H9 (cell line): Measurements from ENCODE around the gene TBC1D7. TPM values are rescaled to one million over a fixed set of nuclear protein-coding genes. Genes with fewer than 3 reads are reported as not detected.

Source experiments
- DNase-seq: peaks from one replicate; pipeline ENCODE4 v3.0.0-alpha.2; 2017
- H2AFZ ChIP-seq: one replicate; pipeline ENCODE4 v1.6.1; 2013; ENCODE audit warnings: mild to moderate bottlenecking, low read length, control low read depth, moderate library complexity
- H2AK5ac ChIP-seq: 2 replicates; pipeline ENCODE4 v1.6.1; 2013; ENCODE audit warnings: low read length, control low read depth, mixed read lengths; ENCODE audit not compliant: insufficient read length
- H2BK120ac ChIP-seq: one replicate; pipeline ENCODE4 v1.6.1; 2013; ENCODE audit warnings: low read depth, mild to moderate bottlenecking, low read length, control low read depth, inconsistent platforms; ENCODE audit not compliant: poor library complexity, severe bottlenecking
- H2BK12ac ChIP-seq: 2 replicates; pipeline ENCODE4 v1.6.1; 2013; ENCODE audit warnings: low read length, control low read depth, mixed read lengths, low read depth; ENCODE audit not compliant: insufficient read length
- H2BK15ac ChIP-seq: 2 replicates; pipeline ENCODE4 v1.6.1; 2013; ENCODE audit warnings: low read depth, low read length, control low read depth
- H2BK20ac ChIP-seq: one replicate; pipeline ENCODE4 v1.6.1; 2013; ENCODE audit warnings: low read depth, mild to moderate bottlenecking, low read length, control low read depth, inconsistent platforms; ENCODE audit not compliant: poor library complexity, severe bottlenecking
- H2BK5ac ChIP-seq: 2 replicates; pipeline ENCODE4 v1.6.1; 2013; ENCODE audit warnings: low read length, control low read depth, mixed read lengths; ENCODE audit not compliant: insufficient read length
- H3K14ac ChIP-seq: 2 replicates; pipeline ENCODE4 v1.6.1; 2013; ENCODE audit warnings: low read length, control low read depth; ENCODE audit not compliant: insufficient read depth
- H3K18ac ChIP-seq: 2 replicates; pipeline ENCODE4 v1.6.1; 2013; ENCODE audit warnings: low read depth, mild to moderate bottlenecking, mixed read lengths, low read length, control low read depth; ENCODE audit not compliant: insufficient read length
- H3K23ac ChIP-seq: 2 replicates; pipeline ENCODE4 v1.6.1; 2013; ENCODE audit warnings: low read length, control low read depth, mixed read lengths, low read depth; ENCODE audit not compliant: insufficient read length
- H3K23me2 ChIP-seq: 2 replicates; pipeline ENCODE4 v1.6.1; 2013; ENCODE audit warnings: low read depth, mild to moderate bottlenecking, mixed read lengths, low read length, control low read depth; ENCODE audit not compliant: insufficient read length, poor library complexity, severe bottlenecking
- H3K27ac ChIP-seq: 2 replicates; pipeline ENCODE4 v1.5.1; 2013; ENCODE audit warnings: low read length, control low read depth, mixed read lengths, low read depth; ENCODE audit not compliant: insufficient read length
- H3K27me3 ChIP-seq: 2 replicates; pipeline ENCODE4 v1.6.1; 2013; ENCODE audit warnings: low read length, control low read depth, inconsistent platforms; ENCODE audit not compliant: insufficient read depth
- H3K4ac ChIP-seq: 2 replicates; pipeline ENCODE4 v1.6.1; 2013; ENCODE audit warnings: low read depth, mild to moderate bottlenecking, control low read depth, inconsistent platforms, low read length, moderate library complexity
- H3K4me1 ChIP-seq: 2 replicates; pipeline ENCODE4 v1.6.1; 2013; ENCODE audit warnings: low read length, control low read depth, inconsistent platforms; ENCODE audit not compliant: insufficient read depth
- H3K4me2 ChIP-seq: 2 replicates; pipeline ENCODE4 v1.6.1; 2013; ENCODE audit warnings: low read length, control low read depth, mixed read lengths; ENCODE audit not compliant: insufficient read length, insufficient read depth
- H3K56ac ChIP-seq: 2 replicates; pipeline ENCODE4 v1.6.1; 2013; ENCODE audit warnings: low read depth, mild to moderate bottlenecking, mixed read lengths, low read length, control low read depth; ENCODE audit not compliant: insufficient read length
- H3K79me1 ChIP-seq: 2 replicates; pipeline ENCODE4 v1.6.1; 2013; ENCODE audit warnings: low read depth, mild to moderate bottlenecking, moderate library complexity, low read length, control low read depth, inconsistent platforms; ENCODE audit not compliant: insufficient read depth, poor library complexity, severe bottlenecking
- H3K79me2 ChIP-seq: 2 replicates; pipeline ENCODE4 v1.6.1; 2013; ENCODE audit warnings: low read length, control low read depth, inconsistent platforms; ENCODE audit not compliant: insufficient read depth
- H3K9ac ChIP-seq: 2 replicates; pipeline ENCODE4 v1.6.1; 2013; ENCODE audit warnings: low read length, control low read depth, mixed read lengths; ENCODE audit not compliant: insufficient read length; ENCODE audit errors: extremely low read depth
- H3K9me3 ChIP-seq: one replicate; pipeline ENCODE4 v1.6.1; 2013; ENCODE audit warnings: low read depth, low read length, inconsistent platforms; ENCODE audit not compliant: control insufficient read depth
- H3T11ph ChIP-seq: one replicate; pipeline ENCODE4 v1.6.1; 2013; ENCODE audit warnings: mild to moderate bottlenecking, low read length, control low read depth, inconsistent platforms
- H4K20me1 ChIP-seq: one replicate; pipeline ENCODE4 v1.6.1; 2013; ENCODE audit not compliant: control insufficient read depth, insufficient read length, insufficient read depth
- H4K5ac ChIP-seq: 2 replicates; pipeline ENCODE4 v1.6.1; 2013; ENCODE audit warnings: low read depth, mild to moderate bottlenecking, mixed read lengths, low read length, control low read depth; ENCODE audit not compliant: insufficient read length
- H4K8ac ChIP-seq: replicated peaks from 2 replicates; pipeline ENCODE4 v1.6.1; 2013; ENCODE audit warnings: low read length, control low read depth, mixed read lengths, low read depth; ENCODE audit not compliant: insufficient read length
- H4K91ac ChIP-seq: 2 replicates; pipeline ENCODE4 v1.6.1; 2013; ENCODE audit warnings: low read depth, mild to moderate bottlenecking, moderate library complexity, mixed read lengths, low read length, control low read depth; ENCODE audit not compliant: insufficient read length
- H3K27ac Mint-ChIP-seq, 3 experiments: 2 replicates in 2 of 3; 3 replicates in 1 of 3; pipeline ENCODE4 v1.8.0; 2020 to 2021; ENCODE audit warnings: mixed read lengths in 3 of 3, mild to moderate bottlenecking in 1 of 3, moderate library complexity in 1 of 3
- H3K27me3 Mint-ChIP-seq: 2 replicates; pipeline ENCODE4 v1.8.0; 2021; ENCODE audit warnings: low read depth, mild to moderate bottlenecking, moderate library complexity, mixed read lengths
- H3K36me3 Mint-ChIP-seq, 3 experiments: 2 replicates in 2 of 3; 3 replicates in 1 of 3; pipeline ENCODE4 v1.8.0; 2020 to 2021; ENCODE audit warnings: low read depth in 3 of 3, mixed read lengths in 3 of 3; ENCODE audit not compliant: insufficient read depth in 1 of 3
- H3K4me1 Mint-ChIP-seq, 2 experiments: 2 replicates each; pipeline ENCODE4 v1.8.0; 2020; ENCODE audit warnings: mixed read lengths in 2 of 2
- H3K4me3 Mint-ChIP-seq, 2 experiments: 2 replicates in 1 of 2; 3 replicates in 1 of 2; pipeline ENCODE4 v1.8.0; 2020 to 2021; ENCODE audit warnings: mild to moderate bottlenecking in 2 of 2, mixed read lengths in 2 of 2, moderate library complexity in 1 of 2
- H3K9me3 Mint-ChIP-seq, 2 experiments: 2 replicates in 1 of 2; 3 replicates in 1 of 2; pipeline ENCODE4 v1.8.0; 2020; ENCODE audit warnings: mild to moderate bottlenecking in 2 of 2, mixed read lengths in 2 of 2, moderate library complexity in 1 of 2
- CTCF ChIP-seq: fragments of 200-600 bp; sonication (generic); conservative IDR thresholded peaks from 3 replicates; pipeline ENCODE4 v1.8.0; 2021; ENCODE audit warnings: antibody characterized with exemption, mild to moderate bottlenecking
- WGBS: extraction: QIAGEN DNeasy Blood & Tissue Kit; methylation state at CpG from one replicate; pipeline ENCODE4 v1.1.7; 2013; ENCODE audit warnings: missing lambda C conversion rate, low lambda C conversion rate, mixed read lengths; ENCODE audit not compliant: insufficient read length; ENCODE audit errors: extremely low coverage; 5-methylcytosine and 5-hydroxymethylcytosine counted together
- total RNA-seq: library from RNA; stranded (reverse); gene quantifications from 2 replicates; pipeline ENCODE4 v1.2.1, GENCODE V29; 2021

Gene TBC1D7
- total RNA-seq, 1 experiment from 2014 or later: 33.9 TPM

- Histone ChIP-seq H3K23me2 (no peaks in the 10 kb centered on the region), H3K27ac (no peak overlapping the region), H3K14ac (no peak overlapping the region), H3K4me1 (no peaks in the 10 kb centered on the region), H3K79me1 (no peaks in the 10 kb centered on the region), H2AFZ (no peak overlapping the region), H2BK5ac (no peak overlapping the region), H3K4me2 (no peak overlapping the region), H4K8ac (no peak overlapping the region), H2AK5ac (no peak overlapping the region), H3T11ph (no peak overlapping the region), H4K20me1 (no peaks in the 10 kb centered on the region), H3K4ac (no peak overlapping the region), H2BK120ac (no peak overlapping the region), H3K9ac (no peak overlapping the region), H3K9me3 (peaks cover 16% of the 10 kb centered on the region), H2BK15ac (no peak overlapping the region), H3K23ac (no peak overlapping the region), H3K79me2 (no peaks in the 10 kb centered on the region), H4K91ac (no peak overlapping the region), H2BK20ac (no peak overlapping the region), H3K56ac (no peak overlapping the region), H4K5ac (no peak overlapping the region), H3K27me3 (no peaks in the 10 kb centered on the region), H3K18ac (no peak overlapping the region), H2BK12ac (no peak overlapping the region)
- H3K36me3 Mint-ChIP-seq: peaks cover 61 to 88% (median 86%) of the 10 kb centered on the region in 3 experiments
- no CpG with 5 or more reads among the region's 2 CpGs for WGBS
- no peak overlapping the region; a peak in 1 of 5 replicates for H3K4me3 Mint-ChIP-seq
- DNase-seq: peak; percentile 1
- H3K27me3 Mint-ChIP-seq: no peaks in the 10 kb centered on the region
- TF ChIP-seq CTCF: no peak
- no peak overlapping the region for H3K27ac Mint-ChIP-seq
- H3K4me1 Mint-ChIP-seq: no peaks in the 10 kb centered on the region
- peaks cover 23 to 31% of the 10 kb centered on the region in 2 experiments for H3K9me3 Mint-ChIP-seq
Observed at GRCh38 chr6:13290335-13290734, 38.0 kb downstream of the TBC1D7 start.
